SHP77 (cell line): ENCODE data around the gene TRDMT1.

Experiments used
- DNase-seq, 2 experiments: peaks; one replicate each; lab custom pipeline; 2025; lab: John Stamatoyannopoulos, UW

TRDMT1 gene

DNA sequence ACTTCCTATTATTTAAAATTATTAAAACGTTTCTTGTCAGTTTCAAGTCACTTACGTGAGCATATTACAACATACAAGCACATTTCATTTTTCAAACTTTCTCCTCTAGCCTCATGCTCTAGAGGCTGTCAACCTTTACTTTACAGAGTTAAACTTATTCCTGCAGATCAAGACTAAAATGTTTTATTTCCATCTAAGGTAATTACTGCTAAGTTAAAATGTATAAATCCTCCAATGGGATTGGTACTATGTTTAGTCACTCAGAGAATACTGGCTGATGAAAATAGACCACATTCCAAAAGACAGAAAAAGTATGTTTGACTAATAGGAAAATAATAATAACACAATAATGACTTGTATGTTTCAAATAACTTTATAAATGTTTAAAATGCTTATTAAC is 8.4 kb upstream of the TRDMT1 start:
- no peak for DNase-seq

DNA sequence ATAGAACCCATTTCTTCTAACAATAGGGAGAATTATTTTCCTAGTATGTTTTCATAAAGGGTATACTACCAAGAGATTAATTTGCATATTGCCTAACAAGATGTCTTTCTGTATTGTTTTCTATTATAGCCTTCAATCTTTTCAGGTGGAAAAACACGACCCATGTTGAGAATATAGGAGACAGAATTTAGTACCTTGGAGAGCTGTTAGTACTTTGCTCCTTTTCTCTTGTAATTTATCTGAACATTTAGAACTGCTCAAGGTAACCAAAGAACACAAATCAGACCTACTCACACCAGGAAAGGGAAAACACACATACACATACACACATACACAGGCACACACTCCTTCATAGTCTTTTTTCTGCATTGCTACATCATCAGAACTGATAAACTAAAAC is 7.8 kb upstream of the TRDMT1 start:
- no peak for DNase-seq

GRCh38 chr10:17208476-17208875 is 7.0 kb upstream of the TRDMT1 start:
- DNase-seq: no peak

DNA sequence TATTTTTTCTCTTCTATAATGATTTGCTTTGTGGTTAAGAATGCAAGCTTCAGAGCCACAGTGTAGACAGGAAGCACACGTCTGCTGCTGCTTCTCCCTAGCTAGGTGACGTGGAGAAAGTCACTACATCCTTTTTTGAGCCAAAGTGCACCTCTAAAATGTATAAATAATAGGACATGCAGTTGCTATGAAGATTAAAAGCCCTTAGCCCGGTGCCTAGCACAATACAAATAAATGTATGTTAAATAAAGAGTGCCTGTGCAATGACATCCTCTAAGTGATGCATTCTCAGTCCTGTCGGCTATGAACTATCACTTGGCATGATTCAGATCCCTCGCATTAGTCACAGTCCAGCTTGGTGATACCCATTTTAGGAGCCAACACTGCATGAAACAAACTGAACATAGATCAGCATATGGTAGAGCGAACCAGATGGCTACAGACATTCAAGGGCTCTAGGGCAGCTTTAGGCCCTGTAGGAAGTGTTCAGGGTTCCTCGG is 4.8 kb upstream of the TRDMT1 start:
- DNase-seq: no peak

GRCh38 chr10:17203416-17203815 is 1.9 kb upstream of the TRDMT1 start:
- DNase-seq: no peak

GRCh38 chr10:17202999-17203398 is 1.5 kb upstream of the TRDMT1 start:
- no peak for DNase-seq

GRCh38 chr10:17202506-17202905 is 1.0 kb upstream of the TRDMT1 start:
- DNase-seq: no peak

DNA sequence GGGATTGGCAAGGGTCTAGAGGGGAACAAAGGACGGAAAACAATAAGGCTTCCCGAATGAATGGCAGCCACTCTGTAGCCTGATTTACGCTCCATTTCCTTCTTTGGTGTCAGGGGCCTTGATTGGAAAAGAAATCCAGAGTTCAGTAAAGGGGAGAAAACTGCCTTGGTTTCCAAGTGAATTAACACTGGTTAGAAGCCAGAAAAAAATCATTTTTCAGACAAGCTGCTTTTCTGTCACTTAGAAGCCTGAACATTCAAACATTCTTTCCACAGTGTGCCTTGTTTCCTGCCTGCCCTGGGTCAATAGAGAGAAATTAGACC is 283 bp upstream of the TRDMT1 start:
- DNase-seq: no peak

DNA sequence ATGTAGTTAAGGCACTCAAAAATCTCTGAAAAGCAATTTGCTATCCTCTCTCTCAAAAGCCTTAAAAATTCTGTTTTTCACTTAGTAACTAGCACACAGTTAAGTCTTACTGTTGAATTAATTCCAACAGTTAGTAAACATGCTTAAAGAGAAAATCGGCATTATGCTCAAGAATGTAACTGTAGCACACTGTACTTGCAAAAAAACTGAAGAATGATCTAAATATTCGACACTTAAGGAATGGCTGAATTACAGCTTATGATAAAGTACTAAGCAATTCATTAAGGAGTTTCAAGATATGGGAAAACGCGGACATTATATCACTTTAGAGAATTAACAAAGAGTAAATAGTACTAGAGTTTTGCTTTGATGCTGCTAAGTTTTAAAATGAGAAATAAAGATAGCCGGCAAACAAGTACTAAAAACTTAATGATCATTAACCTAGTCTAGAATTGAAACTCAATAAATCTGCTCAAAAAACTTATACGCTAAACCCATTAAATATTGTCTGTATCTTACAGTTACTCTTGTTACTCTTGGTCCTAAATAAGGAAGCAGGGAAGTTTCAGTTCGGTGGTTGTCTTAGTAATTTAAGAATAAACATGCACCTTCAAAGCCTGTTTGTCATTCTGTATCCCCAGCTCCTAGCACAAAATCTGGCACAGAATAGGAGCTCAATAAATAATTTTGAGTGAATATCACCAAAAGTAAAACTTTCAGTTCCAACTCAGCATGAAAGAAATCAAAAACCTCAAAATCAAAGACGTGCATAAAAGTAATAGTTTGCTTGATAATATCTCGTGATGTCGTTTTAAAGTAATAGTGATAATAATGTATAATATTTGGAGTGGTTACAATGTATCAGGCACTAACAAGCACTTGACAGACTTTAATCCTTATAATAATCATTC is 1.2 kb downstream of the TRDMT1 start:
- DNase-seq: no peak

- DNase-seq: no peak
Measured at GRCh38 chr10:17199351-17199804, 2.1 kb downstream of the TRDMT1 start.

DNA sequence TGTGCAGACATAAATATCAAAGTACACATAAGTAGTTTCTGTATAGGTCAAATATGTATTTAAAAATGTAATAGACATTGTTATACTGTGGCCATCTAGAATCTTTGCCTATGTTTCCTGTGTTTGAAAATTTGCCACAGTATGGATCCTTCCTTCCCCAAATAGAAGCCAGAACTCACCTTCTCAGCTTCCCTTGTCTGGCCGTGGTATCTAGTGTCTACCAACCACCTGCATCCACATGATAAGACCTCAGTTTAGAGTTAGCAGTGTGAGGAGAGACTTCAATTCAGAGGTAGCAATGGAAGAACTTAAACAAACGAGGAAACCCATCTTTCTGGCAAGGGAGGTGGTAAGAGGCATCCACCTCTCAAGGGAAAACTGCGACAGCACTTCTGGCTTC is 4.9 kb downstream of the TRDMT1 start:
- no peak for DNase-seq

DNA sequence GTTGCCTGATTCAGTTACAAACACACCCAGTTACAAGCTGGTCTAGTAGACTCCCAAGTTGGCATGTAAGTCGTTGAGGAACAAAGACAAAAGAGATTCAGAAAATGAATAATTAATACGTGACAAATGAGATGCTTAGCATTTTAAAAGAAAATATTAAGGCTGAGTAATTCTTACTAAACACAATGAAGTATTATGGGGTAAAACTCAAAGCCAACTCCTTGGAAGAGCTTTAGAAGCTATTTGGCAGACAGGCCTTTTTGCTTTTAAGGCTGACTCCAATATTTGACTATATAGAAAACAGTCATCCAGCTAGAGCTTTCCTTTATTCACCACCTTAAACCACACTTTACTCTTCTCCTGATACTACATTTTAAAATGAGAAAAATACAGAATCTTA is 5.4 kb downstream of the TRDMT1 start:
- DNase-seq: no peak

DNA sequence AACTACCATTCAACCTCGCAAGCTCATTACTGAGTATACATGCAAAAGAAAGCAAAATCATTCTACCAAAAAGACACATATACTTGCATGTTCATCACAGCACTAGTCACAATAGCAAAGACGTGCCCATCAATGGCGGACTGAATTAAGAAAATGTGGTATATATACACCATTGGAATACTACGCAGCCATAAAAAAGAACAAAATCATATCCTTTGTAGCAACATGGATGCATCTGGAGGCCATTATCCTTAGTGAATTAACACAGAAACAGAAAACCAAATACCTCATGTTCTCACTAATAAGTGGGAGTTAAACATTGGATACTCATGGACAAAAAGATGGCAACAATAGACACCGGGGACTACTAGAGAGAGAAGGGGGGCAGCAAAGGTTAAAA is 6.4 kb downstream of the TRDMT1 start:
- DNase-seq: no peak

DNA sequence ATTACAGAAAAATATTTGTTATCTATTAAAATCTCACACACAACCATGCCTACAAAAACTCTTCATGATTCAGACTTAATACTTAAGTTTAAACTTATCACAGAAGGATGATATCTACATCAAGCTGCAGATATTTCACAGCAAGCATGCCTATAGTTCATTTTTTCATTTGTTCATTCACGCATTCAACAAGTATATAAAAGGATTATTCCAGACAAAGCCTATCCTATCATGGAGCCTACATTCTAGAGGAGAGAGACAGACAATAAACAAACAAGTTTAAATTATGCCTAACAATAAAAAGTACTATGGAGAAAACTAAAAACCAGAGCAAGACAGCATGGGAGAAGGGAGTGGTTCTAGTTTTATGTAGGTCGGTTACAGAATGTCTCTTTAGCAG is 10.9 kb downstream of the TRDMT1 start:
- DNase-seq: no peak

GRCh38 chr10:17188644-17189172 is 12.8 kb downstream of the TRDMT1 start:
- no peak for DNase-seq

GRCh38 chr10:17185873-17186272 is 15.6 kb downstream of the TRDMT1 start:
- no peak for DNase-seq

DNA sequence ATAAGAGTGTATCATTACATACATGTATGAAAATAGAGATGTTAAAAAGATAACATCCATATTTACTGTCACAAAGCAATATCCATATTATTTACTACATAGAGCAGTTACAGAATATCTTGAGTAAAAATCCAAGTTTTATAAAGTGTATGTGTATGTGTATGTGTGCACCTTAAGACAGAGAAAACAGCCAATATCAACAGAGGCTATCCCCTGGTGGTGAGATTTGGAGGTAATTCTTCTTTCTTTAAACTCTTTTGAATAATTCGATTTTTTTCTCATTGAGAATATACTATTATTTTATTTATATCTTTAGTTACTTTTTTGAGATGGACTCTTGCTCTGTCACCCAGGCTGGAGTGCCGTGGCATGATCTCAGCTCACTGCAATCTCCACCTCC is 18.4 kb downstream of the TRDMT1 start:
- DNase-seq: no peak

GRCh38 chr10:17181751-17182150 is 19.7 kb downstream of the TRDMT1 start:
- DNase-seq: peak in 1 of 2 experiments; percentile 10

GRCh38 chr10:17181110-17181509 is 20.4 kb downstream of the TRDMT1 start:
- DNase-seq: no peak

GRCh38 chr10:17179002-17179401 is 22.5 kb downstream of the TRDMT1 start:
- DNase-seq: no peak

GRCh38 chr10:17178006-17178405 is 23.5 kb downstream of the TRDMT1 start:
- DNase-seq: no peak

DNA sequence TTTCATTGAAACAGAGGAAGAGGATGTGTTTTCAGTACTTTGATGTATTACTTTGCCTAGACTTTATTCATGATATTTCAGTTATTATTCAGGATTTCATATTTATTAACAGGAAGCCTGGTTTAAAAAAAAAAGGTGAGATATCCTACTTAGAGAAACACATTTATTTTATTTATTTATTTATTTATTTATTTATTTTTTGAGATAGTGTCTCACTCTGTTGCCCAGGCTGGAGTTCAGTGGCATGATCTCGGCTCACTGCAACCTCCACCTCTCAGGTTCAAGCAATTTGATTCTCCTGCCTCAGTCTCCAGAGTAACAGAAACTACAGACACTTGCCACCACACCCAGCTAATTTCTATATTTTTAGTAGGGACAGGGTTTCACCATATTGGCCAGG is 24.5 kb downstream of the TRDMT1 start:
- DNase-seq: no peak

GRCh38 chr10:17176091-17176490 is 25.4 kb downstream of the TRDMT1 start:
- DNase-seq: no peak

DNA sequence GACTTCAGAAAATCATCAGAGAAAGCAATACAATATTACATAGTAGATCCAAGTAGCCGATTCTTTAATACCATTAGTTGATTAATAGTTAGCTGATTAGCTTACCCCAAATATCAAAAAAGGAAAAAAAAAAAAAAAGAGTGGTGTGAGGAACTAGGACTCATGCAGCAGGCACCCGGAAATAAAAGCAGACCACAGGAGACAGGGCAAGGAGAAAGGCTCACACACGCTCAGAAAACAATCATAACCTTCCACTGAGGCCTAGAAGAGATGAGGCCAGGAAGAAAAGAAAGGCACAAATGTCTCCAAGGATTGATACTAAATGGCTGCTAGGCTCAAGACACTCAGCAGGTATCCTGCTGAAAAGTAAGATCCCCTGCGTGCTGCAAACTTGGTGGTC is 25.9 kb downstream of the TRDMT1 start:
- DNase-seq: no peak
